GM06990 (cell line): ENCODE data around the gene HIVEP2.

Source experiments
- DNase-seq: peaks from one replicate; pipeline ENCODE4 v3.0.0-alpha.2; 2011; ENCODE audit not compliant: insufficient read length; ENCODE audit errors: extremely low read depth
- H3K27me3 ChIP-seq: replicated peaks from 2 replicates; pipeline ENCODE4 v1.6.0; 2011; ENCODE audit warnings: low read length; ENCODE audit not compliant: control insufficient read depth, insufficient read depth
- H3K36me3 ChIP-seq: 2 replicates; pipeline ENCODE4 v1.5.1; 2011; ENCODE audit warnings: low read length; ENCODE audit not compliant: control insufficient read depth, insufficient read depth
- H3K4me3 ChIP-seq: replicated peaks from 2 replicates; pipeline ENCODE4 v1.5.1; 2011; ENCODE audit warnings: low read depth, mild to moderate bottlenecking, control low read depth, low read length
- TF ChIP-seq, protein P1 (sequence below): IDR thresholded peaks from 2 replicates; pipeline ENCODE4 v1.5.1; 2011; ENCODE audit warnings: low read length, control low read depth, mild to moderate bottlenecking, inconsistent platforms; ENCODE audit not compliant: insufficient read depth, poor library complexity, severe bottlenecking

Gene HIVEP2

DNA sequence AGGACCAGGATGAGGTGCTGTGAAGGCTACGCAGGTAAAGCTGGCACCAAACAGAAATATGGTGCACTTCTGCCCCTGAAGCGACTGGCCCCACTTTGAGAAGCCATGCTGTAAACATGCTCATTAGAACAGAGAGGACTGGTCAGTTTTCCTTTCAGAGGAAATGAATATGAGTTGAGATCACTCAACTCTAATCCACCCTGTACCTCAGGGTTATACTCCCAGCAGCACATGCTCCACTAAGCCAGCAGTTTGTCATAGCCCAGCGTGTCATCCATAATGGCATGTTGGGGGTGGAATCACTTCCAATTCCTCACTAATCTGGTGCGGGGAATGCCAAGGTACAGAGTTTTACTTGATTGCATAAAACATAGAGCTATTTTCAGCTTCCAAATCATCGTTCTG is 98.1 kb downstream of the HIVEP2 start:
- no peaks in the 10 kb centered on the region for H3K27me3 ChIP-seq
- DNase-seq = no peak
- no peaks in the 10 kb centered on the region for H3K36me3 ChIP-seq
- H3K4me3 ChIP-seq = no peak overlapping the region; the same call in 1 of the 2 replicates
- TF ChIP-seq, protein P1, sequence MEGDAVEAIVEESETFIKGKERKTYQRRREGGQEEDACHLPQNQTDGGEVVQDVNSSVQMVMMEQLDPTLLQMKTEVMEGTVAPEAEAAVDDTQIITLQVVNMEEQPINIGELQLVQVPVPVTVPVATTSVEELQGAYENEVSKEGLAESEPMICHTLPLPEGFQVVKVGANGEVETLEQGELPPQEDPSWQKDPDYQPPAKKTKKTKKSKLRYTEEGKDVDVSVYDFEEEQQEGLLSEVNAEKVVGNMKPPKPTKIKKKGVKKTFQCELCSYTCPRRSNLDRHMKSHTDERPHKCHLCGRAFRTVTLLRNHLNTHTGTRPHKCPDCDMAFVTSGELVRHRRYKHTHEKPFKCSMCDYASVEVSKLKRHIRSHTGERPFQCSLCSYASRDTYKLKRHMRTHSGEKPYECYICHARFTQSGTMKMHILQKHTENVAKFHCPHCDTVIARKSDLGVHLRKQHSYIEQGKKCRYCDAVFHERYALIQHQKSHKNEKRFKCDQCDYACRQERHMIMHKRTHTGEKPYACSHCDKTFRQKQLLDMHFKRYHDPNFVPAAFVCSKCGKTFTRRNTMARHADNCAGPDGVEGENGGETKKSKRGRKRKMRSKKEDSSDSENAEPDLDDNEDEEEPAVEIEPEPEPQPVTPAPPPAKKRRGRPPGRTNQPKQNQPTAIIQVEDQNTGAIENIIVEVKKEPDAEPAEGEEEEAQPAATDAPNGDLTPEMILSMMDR = no peak

DNA sequence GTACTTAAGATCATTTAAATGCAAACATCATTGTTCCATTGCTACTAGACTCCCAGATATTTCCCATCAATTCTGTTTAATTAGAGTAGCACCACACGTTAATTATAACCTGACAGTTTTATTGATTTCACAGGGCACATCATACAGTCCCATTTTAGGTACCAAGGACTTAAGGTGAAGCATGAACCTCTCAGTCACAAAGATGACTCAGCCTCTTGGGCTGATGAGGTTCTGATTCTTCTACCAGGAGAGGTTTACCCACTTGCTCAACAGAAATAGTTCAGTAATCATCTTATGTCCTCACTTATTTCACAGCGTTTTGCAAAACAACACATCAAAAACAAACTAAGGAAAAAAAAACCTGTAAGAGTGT is 98.5 kb downstream of the HIVEP2 start:
- H3K36me3 ChIP-seq = no peaks in the 10 kb centered on the region
- H3K27me3 ChIP-seq = no peaks in the 10 kb centered on the region
- no peak for DNase-seq
- TF ChIP-seq, protein P1 = no peak
- peak overlapping the region; percentile 27 for H3K4me3 ChIP-seq

DNA sequence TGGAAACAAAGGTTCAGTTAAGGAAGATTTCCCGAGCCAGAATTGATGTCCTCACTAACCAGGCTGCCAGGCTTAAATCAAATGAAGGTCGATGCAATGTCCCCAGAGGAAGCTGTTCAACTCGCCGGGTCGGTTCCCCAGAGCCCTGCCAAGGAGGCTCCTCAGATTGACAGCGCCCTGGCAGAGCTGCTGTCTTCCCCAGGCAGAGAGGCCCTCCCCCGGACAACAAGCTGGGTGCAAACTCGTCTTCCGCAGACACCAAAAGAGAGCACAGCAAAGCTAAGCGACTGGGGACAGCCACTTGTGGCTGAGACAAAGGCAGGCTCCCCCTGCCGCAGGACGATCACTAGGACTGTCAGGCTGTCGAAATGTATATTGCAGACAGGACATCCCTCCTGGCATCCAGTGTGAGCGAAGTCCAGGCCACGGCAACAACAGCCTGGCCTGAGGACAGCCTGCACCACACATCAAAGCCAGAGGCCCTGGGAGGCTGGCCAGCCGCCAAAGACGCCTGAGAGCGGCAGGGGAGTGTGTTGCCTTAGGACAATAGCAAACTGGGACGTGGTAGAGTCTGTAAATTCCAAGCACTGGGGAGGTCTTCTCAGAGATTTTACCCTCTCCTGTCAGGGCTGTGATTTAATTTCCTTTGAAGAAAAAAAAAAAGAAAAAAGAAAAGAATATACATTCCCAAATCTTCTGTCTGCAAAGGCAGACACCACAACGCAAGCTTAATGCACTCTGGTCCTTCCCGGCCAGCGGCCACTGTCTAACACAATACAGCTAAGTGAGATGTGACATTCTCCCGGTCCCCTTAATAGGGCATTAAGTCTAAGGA is 99.1 kb downstream of the HIVEP2 start:
- DNase-seq = peak; percentile 61
- Histone ChIP-seq H3K36me3 (no peaks in the 10 kb centered on the region), H3K4me3 (peak overlapping the region; percentile 27), H3K27me3 (no peaks in the 10 kb centered on the region)
- TF ChIP-seq, protein P1 = peak; percentile 22

DNA sequence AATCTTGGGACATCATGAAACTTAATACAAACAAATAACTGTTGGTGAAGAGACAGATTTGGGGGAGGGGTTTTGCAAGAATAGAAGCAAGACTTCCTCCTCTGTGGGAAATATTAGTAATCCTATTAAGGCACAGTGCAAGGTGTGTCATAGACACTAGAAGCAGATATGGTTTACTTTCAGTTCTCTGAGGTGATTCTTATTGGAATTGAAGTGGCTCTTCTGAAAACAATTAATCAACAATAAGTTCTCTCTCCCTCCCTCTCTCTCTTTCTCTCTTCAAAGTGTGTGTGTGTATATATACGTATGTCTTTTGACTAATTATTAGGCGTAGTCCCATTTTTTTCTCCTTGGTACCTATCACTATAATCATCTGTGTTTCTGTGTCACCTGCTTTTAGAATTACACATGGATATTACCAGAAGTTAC is 99.8 kb downstream of the HIVEP2 start:
- peak overlapping the region; percentile 27 for H3K4me3 ChIP-seq
- TF ChIP-seq, protein P1 = no peak
- H3K36me3 ChIP-seq = no peaks in the 10 kb centered on the region
- DNase-seq = no peak
- no peaks in the 10 kb centered on the region for H3K27me3 ChIP-seq

DNA sequence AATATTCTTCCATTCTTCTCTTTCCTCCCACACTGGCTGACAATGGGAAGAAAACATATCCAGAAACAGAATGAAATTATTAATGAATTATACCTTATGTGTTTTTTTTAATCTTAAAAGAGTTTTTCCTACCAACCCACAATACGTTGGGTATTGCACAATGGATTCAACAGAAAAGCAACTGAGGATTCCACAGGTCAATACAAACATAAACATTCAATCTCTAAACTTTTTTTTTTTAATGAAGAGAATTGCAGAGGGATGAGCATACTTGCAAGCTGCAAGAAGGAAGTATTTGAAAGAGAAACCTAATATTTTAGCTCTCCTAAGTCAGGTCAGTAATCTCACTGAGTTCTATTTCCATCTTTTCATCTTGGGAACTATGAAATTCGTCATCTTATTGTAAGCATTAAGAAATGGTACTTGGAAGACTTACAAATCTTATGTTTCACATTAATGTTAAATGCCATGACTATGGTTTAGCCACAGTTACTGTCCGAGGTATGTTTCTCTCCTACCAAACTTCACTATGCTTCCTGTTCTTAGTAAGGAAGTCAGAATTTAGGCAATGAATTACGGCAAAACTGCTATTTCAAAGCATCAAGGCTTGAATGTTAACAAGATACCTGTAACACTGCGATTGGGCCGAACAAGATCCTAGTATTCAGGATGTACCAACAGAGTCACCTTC is 100.8 kb downstream of the HIVEP2 start:
- Histone ChIP-seq H3K4me3 (peak overlapping the region; percentile 27), H3K27me3 (no peaks in the 10 kb centered on the region), H3K36me3 (no peaks in the 10 kb centered on the region)
- no peak for DNase-seq
- TF ChIP-seq, protein P1 = no peak
